SH-SY5Y (cell line): Measurements from ENCODE around the gene RAD23A.

Experiments
- GATA2 ChIP-seq: IDR thresholded peaks from 2 replicates; pipeline ENCODE4 v1.6.1; 2011; ENCODE audit warnings: mild to moderate bottlenecking, low read depth, low read length
- GATA3 ChIP-seq: IDR thresholded peaks from 2 replicates; pipeline ENCODE4 v1.6.1; 2011; ENCODE audit warnings: low read depth, mild to moderate bottlenecking, low read length, moderate library complexity

DNA sequence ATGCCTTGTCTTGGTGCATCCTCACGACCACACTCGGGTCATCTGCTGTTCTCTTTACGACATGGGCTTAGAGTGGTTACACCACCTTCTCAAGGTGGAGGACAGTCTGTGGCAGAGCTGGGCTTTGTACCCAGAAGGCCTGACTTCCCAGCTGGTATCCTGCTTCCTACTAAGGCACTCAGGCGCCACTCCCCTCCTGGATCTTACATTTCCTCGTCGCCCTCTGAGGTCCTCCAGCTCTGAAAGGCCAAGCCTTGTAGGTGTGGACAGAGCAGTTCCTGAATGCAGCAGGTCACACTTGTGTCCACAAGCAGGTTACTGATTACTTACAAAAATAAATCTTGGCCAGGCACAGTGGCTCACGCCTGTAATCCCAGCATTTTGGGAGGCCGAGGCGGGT is 38.5 kb upstream of the RAD23A start:
- TF ChIP-seq GATA3 (no peak), GATA2 (no peak)
